ENCODE measurements around the gene TMTC4.

Gene TMTC4

GRCh38 chr13:100594255-100594654 is 80.3 kb downstream of the TMTC4 start:
- no peaks in the 10 kb centered on the region for H3K79me2 ChIP-seq (ENCODE audit: control insufficient read depth, insufficient read depth, low read length, poor library complexity)
- H2BK5ac ChIP-seq (ENCODE audit: low read depth, low read length, poor library complexity) = no peak overlapping the region
- H3K27me3 ChIP-seq (ENCODE audit: insufficient read depth, low read length) = no peaks in the 10 kb centered on the region
- H3K4me1 ChIP-seq (ENCODE audit: control insufficient read depth in 1 of 2, insufficient read depth in 2 of 2, low read length in 2 of 2) = no peaks in the 10 kb centered on the region
- H4K8ac ChIP-seq (ENCODE audit: low read depth, low read length) = no peak overlapping the region
- H3K14ac ChIP-seq (ENCODE audit: low read length) = no peak overlapping the region
- H3K4ac ChIP-seq (ENCODE audit: low read depth, low read length) = no peak overlapping the region
- no peak overlapping the region for H2AK5ac ChIP-seq (ENCODE audit: low read length)
- H3K4me3 ChIP-seq (ENCODE audit: low read depth, low read length) = no peak overlapping the region
- H4K91ac ChIP-seq (ENCODE audit: low read depth, low read length) = no peak overlapping the region
- no CpG with 5 or more reads among the region's 9 CpGs for WGBS (ENCODE audit: extremely low coverage, insufficient coverage, insufficient read length)
- H3K18ac ChIP-seq (ENCODE audit: low read length) = no peak overlapping the region
- DNase-seq = peak in 1 of 2 donors; percentile 2
- no peak overlapping the region for H3K4me2 ChIP-seq (ENCODE audit: low read length)
- H3K36me3 ChIP-seq (ENCODE audit: control insufficient read depth in 1 of 2, insufficient read depth in 2 of 2, low read length in 2 of 2) = no peaks in the 10 kb centered on the region
- no peaks in the 10 kb centered on the region for H3K9me3 ChIP-seq (ENCODE audit: insufficient read depth, low read depth, low read length)
- H3K27ac ChIP-seq (ENCODE audit: low read depth, low read length) = no peak overlapping the region
- no peak overlapping the region for H2AFZ ChIP-seq (ENCODE audit: insufficient read depth, low read length, poor library complexity)
- H2BK12ac ChIP-seq (ENCODE audit: low read length) = no peak overlapping the region
- H3K9ac ChIP-seq (ENCODE audit: low read length) = no peak overlapping the region
- no peak overlapping the region for H2BK120ac ChIP-seq (ENCODE audit: insufficient read depth, low read length, poor library complexity)
- H3K79me1 ChIP-seq (ENCODE audit: low read length) = no peaks in the 10 kb centered on the region
- H4K12ac ChIP-seq (ENCODE audit: low read depth, low read length) = no peak overlapping the region
- no peak overlapping the region for H3K23ac ChIP-seq (ENCODE audit: low read length)

GRCh38 chr13:100589178-100589725 is 85.3 kb downstream of the TMTC4 start:
- H3K14ac ChIP-seq (ENCODE audit: low read length) = no peak overlapping the region
- H2BK12ac ChIP-seq (ENCODE audit: low read length) = no peak overlapping the region
- no peaks in the 10 kb centered on the region for H3K79me2 ChIP-seq (ENCODE audit: control insufficient read depth, insufficient read depth, low read length, poor library complexity)
- no peak overlapping the region for H3K23ac ChIP-seq (ENCODE audit: low read length)
- H2AFZ ChIP-seq (ENCODE audit: insufficient read depth, low read length, poor library complexity) = no peak overlapping the region
- H4K12ac ChIP-seq (ENCODE audit: low read depth, low read length) = no peak overlapping the region
- H3K79me1 ChIP-seq (ENCODE audit: low read length) = peaks cover 4% of the 10 kb centered on the region
- no CpG with 5 or more reads among the region's 6 CpGs for whole genome bisulfite sequencing (ENCODE audit: extremely low coverage, insufficient coverage, insufficient read length)
- H3K9me3 ChIP-seq (ENCODE audit: insufficient read depth, low read depth, low read length) = no peaks in the 10 kb centered on the region
- no peak overlapping the region for H3K9ac ChIP-seq (ENCODE audit: low read length)
- H3K27me3 ChIP-seq (ENCODE audit: insufficient read depth, low read length) = no peaks in the 10 kb centered on the region
- H3K27ac ChIP-seq (ENCODE audit: low read depth, low read length) = no peak overlapping the region
- H3K36me3 ChIP-seq (ENCODE audit: control insufficient read depth in 1 of 2, insufficient read depth in 2 of 2, low read length in 2 of 2) = no peaks in the 10 kb centered on the region
- H2BK120ac ChIP-seq (ENCODE audit: insufficient read depth, low read length, poor library complexity) = no peak overlapping the region
- H3K18ac ChIP-seq (ENCODE audit: low read length) = no peak overlapping the region
- peaks cover 4 to 6% of the 10 kb centered on the region in 2 experiments for H3K4me1 ChIP-seq (ENCODE audit: control insufficient read depth in 1 of 2, insufficient read depth in 2 of 2, low read length in 2 of 2)
- H4K91ac ChIP-seq (ENCODE audit: low read depth, low read length) = peak overlapping the region; percentile 64
- no peak overlapping the region for H3K4me3 ChIP-seq (ENCODE audit: low read depth, low read length)
- DNase-seq = no peak
- no peak overlapping the region for H2BK5ac ChIP-seq (ENCODE audit: low read depth, low read length, poor library complexity)
- no peak overlapping the region for H3K4me2 ChIP-seq (ENCODE audit: low read length)
- H2AK5ac ChIP-seq (ENCODE audit: low read length) = no peak overlapping the region
- peak overlapping the region; percentile 63 for H4K8ac ChIP-seq (ENCODE audit: low read depth, low read length)
- H3K4ac ChIP-seq (ENCODE audit: low read depth, low read length) = no peak overlapping the region

- Histone ChIP-seq H3K9me3 (ENCODE audit: insufficient read depth, low read depth, low read length) (no peaks in the 10 kb centered on the region), H3K4ac (ENCODE audit: low read depth, low read length) (peak within 1 kb of the TSS; percentile 31), H3K23ac (ENCODE audit: low read length) (no peak within 1 kb of the TSS), H2AK5ac (ENCODE audit: low read length) (no peak within 1 kb of the TSS), H4K12ac (ENCODE audit: low read depth, low read length) (peak within 1 kb of the TSS; percentile 71), H3K18ac (ENCODE audit: low read length) (peak within 1 kb of the TSS; percentile 63), H3K79me2 (ENCODE audit: control insufficient read depth, insufficient read depth, low read length, poor library complexity) (no peaks in the 10 kb centered on the region), H3K79me1 (ENCODE audit: low read length) (peaks cover 4% of the 10 kb centered on the region), H2BK12ac (ENCODE audit: low read length) (peak within 1 kb of the TSS; percentile 58), H3K36me3 (ENCODE audit: control insufficient read depth in 1 of 2, insufficient read depth in 2 of 2, low read length in 2 of 2) (no peaks in the 10 kb centered on the region), H4K91ac (ENCODE audit: low read depth, low read length) (peak within 1 kb of the TSS; percentile 86), H3K9ac (ENCODE audit: low read length) (peak within 1 kb of the TSS; percentile 81), H2AFZ (ENCODE audit: insufficient read depth, low read length, poor library complexity) (peak within 1 kb of the TSS; percentile 90), H2BK120ac (ENCODE audit: insufficient read depth, low read length, poor library complexity) (peak within 1 kb of the TSS; percentile 55), H3K27me3 (ENCODE audit: insufficient read depth, low read length) (no peaks in the 10 kb centered on the region), H3K4me2 (ENCODE audit: low read length) (peak within 1 kb of the TSS; percentile 87), H3K4me1 (ENCODE audit: control insufficient read depth in 1 of 2, insufficient read depth in 2 of 2, low read length in 2 of 2) (peaks cover 4 to 6% of the 10 kb centered on the region in 2 experiments), H4K8ac (ENCODE audit: low read depth, low read length) (peak within 1 kb of the TSS; percentile 78), H2BK5ac (ENCODE audit: low read depth, low read length, poor library complexity) (peak within 1 kb of the TSS; percentile 28), H3K4me3 (ENCODE audit: low read depth, low read length) (peak within 1 kb of the TSS; percentile 80), H3K14ac (ENCODE audit: low read length) (peak within 1 kb of the TSS; percentile 83), H3K27ac (ENCODE audit: low read depth, low read length) (no peak within 1 kb of the TSS)
- DNase-seq = peak; percentile 46 to 74
- no CpG with 5 or more reads among the region's 82 CpGs for WGBS (ENCODE audit: extremely low coverage, insufficient coverage, insufficient read length)
These were observed 86.0 kb downstream of the TMTC4 start, which contains the start of gene GGACT for GRCh38 chr13:100588331-100589177. Gene GGACT, minus strand, starts transcription at chr13:100588789. Its CDS starts 56,198 bp downstream, at chr13:100532591.

- WGBS (ENCODE audit: extremely low coverage, insufficient coverage, insufficient read length) = no CpG with 5 or more reads among the region's 5 CpGs
- Histone ChIP-seq H3K79me1 (ENCODE audit: low read length) (peaks cover 4% of the 10 kb centered on the region), H3K27me3 (ENCODE audit: insufficient read depth, low read length) (no peaks in the 10 kb centered on the region), H3K4me1 (ENCODE audit: control insufficient read depth in 1 of 2, insufficient read depth in 2 of 2, low read length in 2 of 2) (peaks cover 4 to 6% of the 10 kb centered on the region in 2 experiments), H2AK5ac (ENCODE audit: low read length) (no peak overlapping the region), H4K91ac (ENCODE audit: low read depth, low read length) (no peak overlapping the region), H3K4me3 (ENCODE audit: low read depth, low read length) (no peak overlapping the region), H3K4ac (ENCODE audit: low read depth, low read length) (no peak overlapping the region), H3K79me2 (ENCODE audit: control insufficient read depth, insufficient read depth, low read length, poor library complexity) (no peaks in the 10 kb centered on the region), H4K8ac (ENCODE audit: low read depth, low read length) (no peak overlapping the region), H3K27ac (ENCODE audit: low read depth, low read length) (no peak overlapping the region), H2BK12ac (ENCODE audit: low read length) (no peak overlapping the region), H4K12ac (ENCODE audit: low read depth, low read length) (no peak overlapping the region), H3K18ac (ENCODE audit: low read length) (no peak overlapping the region), H3K9ac (ENCODE audit: low read length) (no peak overlapping the region), H3K9me3 (ENCODE audit: insufficient read depth, low read depth, low read length) (no peaks in the 10 kb centered on the region), H2BK5ac (ENCODE audit: low read depth, low read length, poor library complexity) (no peak overlapping the region), H3K23ac (ENCODE audit: low read length) (no peak overlapping the region), H3K4me2 (ENCODE audit: low read length) (no peak overlapping the region), H2BK120ac (ENCODE audit: insufficient read depth, low read length, poor library complexity) (no peak overlapping the region), H2AFZ (ENCODE audit: insufficient read depth, low read length, poor library complexity) (no peak overlapping the region), H3K36me3 (ENCODE audit: control insufficient read depth in 1 of 2, insufficient read depth in 2 of 2, low read length in 2 of 2) (peaks cover 2% of the 10 kb centered on the region in 2 experiments), H3K14ac (ENCODE audit: low read length) (no peak overlapping the region)
- no peak for DNase-seq
These were observed 89.7 kb downstream of the TMTC4 start for GRCh38 chr13:100584896-100585295.
